Neural cell (in vitro differentiated cells): ENCODE results near the gene CIRBP.

Experiments
- TAF1 ChIP-seq: IDR thresholded peaks from 2 replicates; pipeline ENCODE4 v1.6.1; 2012; ENCODE audit warnings: low read depth
- TF ChIP-seq, protein P1 (sequence below): fragments of 450-650 bp; IDR thresholded peaks from 2 replicates; pipeline ENCODE4 v1.5.1; 2014; ENCODE audit warnings: antibody characterized with exemption, mild to moderate bottlenecking, moderate library complexity; ENCODE audit not compliant: poor library complexity, severe bottlenecking
- TF ChIP-seq, protein P2 (sequence below): IDR thresholded peaks from 2 replicates; pipeline ENCODE4 v1.6.1; 2012; ENCODE audit warnings: borderline replicate concordance

DNA sequence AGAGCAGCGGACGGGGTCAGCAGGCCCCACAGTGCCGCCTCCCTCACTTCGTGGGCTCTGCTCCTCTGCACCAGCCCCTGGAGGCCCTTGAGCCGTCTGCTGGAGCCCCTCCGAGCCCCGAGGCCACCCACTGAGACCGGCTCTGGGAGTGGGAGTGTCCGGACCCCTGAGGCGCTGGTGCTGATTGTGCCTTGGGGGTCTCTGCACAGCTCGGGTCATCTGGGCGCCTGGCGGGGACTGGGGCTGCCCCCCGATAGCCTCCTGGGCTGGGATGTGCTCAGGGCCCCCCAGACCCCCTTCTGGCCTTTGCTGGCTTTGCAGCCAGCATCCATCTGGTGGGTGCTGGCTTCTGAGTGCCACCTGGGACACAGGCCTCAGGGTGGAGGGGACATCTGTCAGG, 46.7 kb upstream of the CIRBP start:
- TF ChIP-seq, protein P1, sequence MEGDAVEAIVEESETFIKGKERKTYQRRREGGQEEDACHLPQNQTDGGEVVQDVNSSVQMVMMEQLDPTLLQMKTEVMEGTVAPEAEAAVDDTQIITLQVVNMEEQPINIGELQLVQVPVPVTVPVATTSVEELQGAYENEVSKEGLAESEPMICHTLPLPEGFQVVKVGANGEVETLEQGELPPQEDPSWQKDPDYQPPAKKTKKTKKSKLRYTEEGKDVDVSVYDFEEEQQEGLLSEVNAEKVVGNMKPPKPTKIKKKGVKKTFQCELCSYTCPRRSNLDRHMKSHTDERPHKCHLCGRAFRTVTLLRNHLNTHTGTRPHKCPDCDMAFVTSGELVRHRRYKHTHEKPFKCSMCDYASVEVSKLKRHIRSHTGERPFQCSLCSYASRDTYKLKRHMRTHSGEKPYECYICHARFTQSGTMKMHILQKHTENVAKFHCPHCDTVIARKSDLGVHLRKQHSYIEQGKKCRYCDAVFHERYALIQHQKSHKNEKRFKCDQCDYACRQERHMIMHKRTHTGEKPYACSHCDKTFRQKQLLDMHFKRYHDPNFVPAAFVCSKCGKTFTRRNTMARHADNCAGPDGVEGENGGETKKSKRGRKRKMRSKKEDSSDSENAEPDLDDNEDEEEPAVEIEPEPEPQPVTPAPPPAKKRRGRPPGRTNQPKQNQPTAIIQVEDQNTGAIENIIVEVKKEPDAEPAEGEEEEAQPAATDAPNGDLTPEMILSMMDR, result no peak
- TF ChIP-seq TAF1, result no peak
- TF ChIP-seq, protein P2, sequence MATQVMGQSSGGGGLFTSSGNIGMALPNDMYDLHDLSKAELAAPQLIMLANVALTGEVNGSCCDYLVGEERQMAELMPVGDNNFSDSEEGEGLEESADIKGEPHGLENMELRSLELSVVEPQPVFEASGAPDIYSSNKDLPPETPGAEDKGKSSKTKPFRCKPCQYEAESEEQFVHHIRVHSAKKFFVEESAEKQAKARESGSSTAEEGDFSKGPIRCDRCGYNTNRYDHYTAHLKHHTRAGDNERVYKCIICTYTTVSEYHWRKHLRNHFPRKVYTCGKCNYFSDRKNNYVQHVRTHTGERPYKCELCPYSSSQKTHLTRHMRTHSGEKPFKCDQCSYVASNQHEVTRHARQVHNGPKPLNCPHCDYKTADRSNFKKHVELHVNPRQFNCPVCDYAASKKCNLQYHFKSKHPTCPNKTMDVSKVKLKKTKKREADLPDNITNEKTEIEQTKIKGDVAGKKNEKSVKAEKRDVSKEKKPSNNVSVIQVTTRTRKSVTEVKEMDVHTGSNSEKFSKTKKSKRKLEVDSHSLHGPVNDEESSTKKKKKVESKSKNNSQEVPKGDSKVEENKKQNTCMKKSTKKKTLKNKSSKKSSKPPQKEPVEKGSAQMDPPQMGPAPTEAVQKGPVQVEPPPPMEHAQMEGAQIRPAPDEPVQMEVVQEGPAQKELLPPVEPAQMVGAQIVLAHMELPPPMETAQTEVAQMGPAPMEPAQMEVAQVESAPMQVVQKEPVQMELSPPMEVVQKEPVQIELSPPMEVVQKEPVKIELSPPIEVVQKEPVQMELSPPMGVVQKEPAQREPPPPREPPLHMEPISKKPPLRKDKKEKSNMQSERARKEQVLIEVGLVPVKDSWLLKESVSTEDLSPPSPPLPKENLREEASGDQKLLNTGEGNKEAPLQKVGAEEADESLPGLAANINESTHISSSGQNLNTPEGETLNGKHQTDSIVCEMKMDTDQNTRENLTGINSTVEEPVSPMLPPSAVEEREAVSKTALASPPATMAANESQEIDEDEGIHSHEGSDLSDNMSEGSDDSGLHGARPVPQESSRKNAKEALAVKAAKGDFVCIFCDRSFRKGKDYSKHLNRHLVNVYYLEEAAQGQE, result no peak
